GM12864 (cell line): ENCODE data around the gene VWA3B.
"Not testable (repeated sequence)": the region's sequence is repeated elsewhere in the genome, so short reads cannot be mapped to it uniquely, and the experiment has no call there.

Experiments
- DNase-seq: peaks from one replicate; pipeline ENCODE4 v3.0.0-alpha.2; 2011; ENCODE audit warnings: low read depth
- H3K4me3 ChIP-seq: 2 replicates; pipeline ENCODE4 v1.5.1; 2011; ENCODE audit warnings: mild to moderate bottlenecking, low read depth, low read length, control low read depth
- TF ChIP-seq, protein P1 (sequence below): IDR thresholded peaks from 2 replicates; pipeline ENCODE4 v1.5.1; 2011; ENCODE audit warnings: low read depth, mild to moderate bottlenecking, moderate library complexity, low read length, control low read depth, inconsistent platforms; ENCODE audit errors: missing control alignments

The VWA3B gene

GRCh38 chr2:98118852-98119251 lies 31.9 kb downstream of the VWA3B start:
- no peak for DNase-seq
- H3K4me3 ChIP-seq, result no peak overlapping the region
- TF ChIP-seq, protein P1, sequence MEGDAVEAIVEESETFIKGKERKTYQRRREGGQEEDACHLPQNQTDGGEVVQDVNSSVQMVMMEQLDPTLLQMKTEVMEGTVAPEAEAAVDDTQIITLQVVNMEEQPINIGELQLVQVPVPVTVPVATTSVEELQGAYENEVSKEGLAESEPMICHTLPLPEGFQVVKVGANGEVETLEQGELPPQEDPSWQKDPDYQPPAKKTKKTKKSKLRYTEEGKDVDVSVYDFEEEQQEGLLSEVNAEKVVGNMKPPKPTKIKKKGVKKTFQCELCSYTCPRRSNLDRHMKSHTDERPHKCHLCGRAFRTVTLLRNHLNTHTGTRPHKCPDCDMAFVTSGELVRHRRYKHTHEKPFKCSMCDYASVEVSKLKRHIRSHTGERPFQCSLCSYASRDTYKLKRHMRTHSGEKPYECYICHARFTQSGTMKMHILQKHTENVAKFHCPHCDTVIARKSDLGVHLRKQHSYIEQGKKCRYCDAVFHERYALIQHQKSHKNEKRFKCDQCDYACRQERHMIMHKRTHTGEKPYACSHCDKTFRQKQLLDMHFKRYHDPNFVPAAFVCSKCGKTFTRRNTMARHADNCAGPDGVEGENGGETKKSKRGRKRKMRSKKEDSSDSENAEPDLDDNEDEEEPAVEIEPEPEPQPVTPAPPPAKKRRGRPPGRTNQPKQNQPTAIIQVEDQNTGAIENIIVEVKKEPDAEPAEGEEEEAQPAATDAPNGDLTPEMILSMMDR, result no peak

GRCh38 chr2:98121149-98121548 lies 34.2 kb downstream of the VWA3B start:
- TF ChIP-seq, protein P1, result no peak
- DNase-seq, result no peak
- H3K4me3 ChIP-seq, result no peak overlapping the region

GRCh38 chr2:98122524-98122923 lies 35.6 kb downstream of the VWA3B start:
- no peak overlapping the region for H3K4me3 ChIP-seq
- TF ChIP-seq, protein P1, result no peak
- no peak for DNase-seq

GRCh38 chr2:98123286-98123685 lies 36.3 kb downstream of the VWA3B start:
- DNase-seq, result no peak
- H3K4me3 ChIP-seq, result no peak overlapping the region
- TF ChIP-seq, protein P1, result no peak

- H3K4me3 ChIP-seq, result no peak overlapping the region
- TF ChIP-seq, protein P1, result no peak
- no peak for DNase-seq
Measured at GRCh38 chr2:98126061-98126460, 39.1 kb downstream of the VWA3B start.

- DNase-seq, result no peak
- H3K4me3 ChIP-seq, result no peak overlapping the region
- TF ChIP-seq, protein P1, result no peak
Measured at GRCh38 chr2:98127229-98127989, 40.4 kb downstream of the VWA3B start.

DNA sequence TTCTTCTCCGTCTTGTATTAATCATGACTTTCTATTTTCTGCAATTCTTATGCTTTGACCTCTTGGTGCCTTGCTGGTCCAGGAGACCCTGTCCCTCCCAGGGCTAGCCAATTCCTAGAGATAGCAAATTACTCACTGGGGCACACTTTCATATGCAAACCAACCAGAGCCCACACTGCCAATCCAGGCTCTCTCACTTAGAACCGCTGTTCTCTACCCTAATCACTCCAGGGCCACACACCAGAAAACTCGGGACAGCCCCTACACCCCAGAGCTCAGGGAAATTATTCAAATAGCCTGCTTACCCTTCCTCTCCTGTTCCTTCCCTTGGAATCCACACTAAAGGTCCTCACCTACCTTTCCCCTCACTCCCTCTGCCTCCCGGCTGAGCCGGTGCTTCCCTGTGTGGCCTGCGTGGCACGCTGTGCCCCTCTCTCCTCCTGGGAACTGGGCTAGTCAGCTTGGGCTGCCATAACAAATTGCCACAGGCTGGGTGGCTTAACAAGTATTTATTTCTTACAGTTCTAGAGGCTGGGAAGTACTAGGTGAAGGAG lies 41.7 kb downstream of the VWA3B start:
- DNase-seq, result no peak
- no peak overlapping the region for H3K4me3 ChIP-seq
- TF ChIP-seq, protein P1, result no peak

DNA sequence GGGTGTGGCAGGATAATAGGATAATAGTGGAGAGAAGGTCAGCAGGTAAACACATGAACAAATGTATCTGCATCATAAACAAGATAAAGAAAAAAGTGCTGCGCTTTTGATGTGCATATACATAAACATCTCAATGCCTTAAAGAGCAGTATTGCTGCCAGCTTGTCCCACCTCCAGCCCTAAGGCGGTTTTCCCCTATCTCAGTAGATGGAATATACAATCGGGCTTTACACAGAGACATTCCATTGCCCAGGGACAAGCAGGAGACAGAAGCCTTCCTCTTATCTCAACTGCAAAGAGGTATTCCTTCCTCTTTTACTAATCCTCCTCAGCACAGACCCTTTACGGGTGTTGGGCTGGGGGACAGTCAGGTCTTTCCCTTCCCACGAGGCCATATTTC lies 43.1 kb downstream of the VWA3B start:
- H3K4me3 ChIP-seq, DNase-seq: not testable (repeated sequence)
